HG03280 (cell line): ENCODE data around the gene SGIP1.
A peak's percentile ranks its signal among the peaks of the same experiment; 100 is the strongest.
"Not testable (repeated sequence)": the region's sequence is repeated elsewhere in the genome, so short reads cannot be mapped to it uniquely, and the experiment has no call there.

ENCODE experiments used
- ATAC-seq: cut with Tn5 transposase; IDR thresholded peaks from one replicate; pipeline ENCODE4 v1.9.1; 2021; ENCODE audit warnings: mild to moderate bottlenecking, moderate library complexity; ENCODE audit not compliant: unreplicated experiment

The SGIP1 gene

DNA sequence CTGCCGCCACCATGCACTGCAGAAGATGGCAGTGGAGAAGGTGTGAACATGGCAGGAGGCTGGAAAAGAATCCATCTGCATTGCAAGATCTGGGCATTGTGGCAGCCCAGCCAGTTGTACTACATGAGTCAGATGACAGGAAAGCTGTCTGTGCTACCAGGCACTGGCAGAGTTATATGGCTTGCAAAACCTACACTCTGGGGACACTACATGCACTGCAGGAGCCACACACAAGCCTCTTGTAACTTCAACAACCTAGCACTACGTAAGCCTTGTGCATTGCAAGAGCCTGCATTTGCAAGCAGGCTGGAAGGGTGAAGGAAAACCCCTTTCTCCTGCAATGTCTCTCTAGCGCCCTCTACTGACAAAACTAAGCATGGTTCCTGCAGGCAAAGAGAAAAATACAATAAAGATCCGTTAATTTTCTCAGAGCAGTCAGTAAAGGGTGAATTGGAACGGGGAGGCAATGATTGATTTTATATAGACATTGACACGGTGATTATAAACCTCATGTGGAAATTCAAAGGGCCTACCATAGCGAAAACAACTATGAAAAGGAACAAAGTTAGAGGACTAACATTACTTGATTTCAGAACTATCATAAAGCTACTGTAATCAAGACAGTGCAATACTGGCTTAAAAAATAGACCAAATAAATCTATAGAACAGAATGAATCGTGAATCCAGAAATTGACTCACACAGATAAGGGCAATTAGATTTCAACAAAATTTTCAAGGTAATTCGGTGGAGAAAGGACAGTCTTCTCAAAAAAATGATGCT, 192.1 kb downstream of the SGIP1 start:
- ATAC-seq = peak; percentile 83

DNA sequence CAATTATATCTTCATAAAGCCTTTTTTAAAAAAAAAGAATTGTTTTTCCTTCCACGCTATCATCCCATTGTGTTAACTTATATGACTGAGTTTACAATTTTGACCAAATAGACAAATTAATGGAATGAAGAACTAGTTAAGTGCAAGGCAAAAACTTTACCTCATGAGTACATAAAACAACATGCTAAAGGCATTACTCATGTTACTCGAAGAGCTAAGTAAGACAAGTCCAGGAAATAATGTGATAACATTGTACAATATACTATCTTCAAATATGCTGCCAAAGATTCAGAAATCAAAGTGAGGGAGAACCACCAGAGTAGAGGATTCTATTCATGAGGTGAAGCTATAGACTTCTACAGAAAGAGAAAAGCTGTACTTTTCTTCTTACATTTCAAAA, 194.1 kb downstream of the SGIP1 start:
- ATAC-seq = no peak

DNA sequence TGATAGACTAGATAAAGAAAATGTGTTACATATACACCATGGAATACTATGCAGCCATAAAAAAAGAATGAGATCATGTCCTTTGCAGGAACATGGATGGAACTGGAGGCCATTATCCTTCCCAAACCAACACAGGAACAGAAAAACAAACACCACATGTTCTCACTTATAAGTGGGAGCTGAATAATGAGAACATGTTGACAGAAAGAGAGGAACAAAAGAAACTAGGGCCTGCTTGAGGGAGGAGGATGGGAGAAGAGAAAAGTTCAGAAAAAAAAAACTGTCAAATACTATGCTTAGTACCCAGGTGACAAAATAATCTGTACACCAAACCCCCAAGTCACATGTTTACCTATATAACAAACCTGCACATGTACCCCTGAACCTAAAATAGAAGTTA, 194.8 kb downstream of the SGIP1 start:
- ATAC-seq = not testable (repeated sequence)

GRCh38 chr1:66729119-66729518, 195.2 kb downstream of the SGIP1 start:
- ATAC-seq = no peak

GRCh38 chr1:66729523-66729922, 195.6 kb downstream of the SGIP1 start:
- ATAC-seq = no peak

- ATAC-seq = no peak
These were observed 196.5 kb downstream of the SGIP1 start for GRCh38 chr1:66730462-66730861.

DNA sequence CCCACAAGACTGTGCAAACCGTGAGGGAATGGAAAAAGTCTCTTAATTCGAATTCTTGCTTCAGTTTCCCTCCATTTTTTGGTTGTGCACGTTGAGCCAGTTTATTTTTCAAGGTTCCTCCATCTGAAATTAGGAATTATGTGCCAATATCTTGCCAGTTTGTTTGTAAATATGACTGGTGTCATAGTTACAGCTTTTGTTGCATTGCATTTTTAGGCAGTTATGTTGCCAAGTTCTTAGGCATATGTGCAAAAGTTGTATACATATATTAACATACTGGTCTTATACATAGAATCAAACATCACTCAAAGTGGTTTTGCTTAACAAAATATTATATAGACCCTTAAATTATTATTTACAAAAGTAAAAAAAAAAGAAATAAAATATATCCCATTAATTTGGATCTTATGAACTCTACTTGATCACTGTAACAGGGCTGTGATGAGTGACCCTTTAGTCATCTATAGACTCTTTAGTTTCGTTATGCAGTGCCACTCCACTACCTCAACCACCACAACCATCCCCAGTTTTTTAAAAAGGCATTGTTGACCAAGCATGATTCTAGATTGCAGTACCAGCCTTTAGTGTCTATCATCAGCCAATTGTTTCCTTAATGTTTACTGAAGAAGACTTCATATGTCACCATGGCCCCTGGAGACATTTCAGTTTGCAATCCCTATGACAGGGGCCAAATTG, 197.4 kb downstream of the SGIP1 start:
- ATAC-seq = no peak

GRCh38 chr1:66732407-66733166, 198.6 kb downstream of the SGIP1 start:
- ATAC-seq = no peak

DNA sequence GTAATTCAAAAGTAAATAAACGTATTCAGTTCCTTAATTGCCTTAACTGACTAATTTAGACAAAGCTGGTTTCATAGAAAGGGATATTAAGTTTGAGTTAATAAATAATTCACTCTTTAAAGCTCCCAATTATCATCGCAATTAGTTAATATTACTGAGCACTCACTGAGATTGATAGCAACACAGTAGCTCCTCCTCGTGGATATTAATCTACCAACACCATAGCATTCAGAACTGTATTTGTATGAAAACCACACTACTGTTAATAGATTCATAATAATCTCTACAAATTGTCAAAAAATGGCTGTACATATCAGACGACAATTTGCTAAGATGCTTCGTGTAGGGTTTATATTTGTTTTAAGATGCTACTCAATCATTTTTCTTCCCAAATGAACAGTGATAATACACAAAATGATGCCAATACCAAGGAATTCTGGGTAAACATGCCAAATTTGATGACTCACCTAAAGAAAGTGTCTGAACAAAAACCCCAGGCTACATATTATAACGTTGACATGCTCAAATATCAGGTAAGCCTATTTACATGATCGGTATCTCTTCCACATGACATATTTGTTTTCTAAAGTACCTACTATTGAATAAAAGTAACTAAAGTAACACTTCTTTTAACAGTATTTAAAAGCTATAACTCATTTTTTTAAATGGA, 199.5 kb downstream of the SGIP1 start:
- no peak for ATAC-seq

GRCh38 chr1:66734531-66734930, 200.6 kb downstream of the SGIP1 start:
- ATAC-seq = not testable (repeated sequence)

GRCh38 chr1:66737836-66738235, 203.9 kb downstream of the SGIP1 start:
- ATAC-seq = no peak

- ATAC-seq = no peak
These were observed 205.6 kb downstream of the SGIP1 start for GRCh38 chr1:66739401-66740157.

- ATAC-seq = no peak
These were observed 211.5 kb downstream of the SGIP1 start for GRCh38 chr1:66745451-66745850.

GRCh38 chr1:66747501-66747900, 213.5 kb downstream of the SGIP1 start:
- no peak for ATAC-seq

DNA sequence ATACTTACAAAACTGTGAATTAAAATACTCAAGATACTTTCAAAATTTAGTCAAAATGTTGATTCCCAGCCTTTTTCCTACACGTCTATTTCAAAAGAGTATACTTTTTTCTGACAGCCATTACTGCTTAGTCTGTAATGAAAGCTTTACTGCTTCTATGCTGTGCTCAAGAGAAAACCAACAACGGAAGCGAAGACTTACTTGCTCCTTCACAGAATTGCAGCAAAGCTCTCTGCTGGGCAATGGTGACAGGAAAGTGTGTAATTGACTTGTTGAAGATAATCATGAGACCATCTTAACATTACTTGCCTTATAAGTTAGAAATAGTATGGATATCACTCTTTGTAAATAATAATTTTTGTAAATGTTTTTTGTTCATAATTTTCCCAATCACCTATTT, 216.6 kb downstream of the SGIP1 start:
- no peak for ATAC-seq

DNA sequence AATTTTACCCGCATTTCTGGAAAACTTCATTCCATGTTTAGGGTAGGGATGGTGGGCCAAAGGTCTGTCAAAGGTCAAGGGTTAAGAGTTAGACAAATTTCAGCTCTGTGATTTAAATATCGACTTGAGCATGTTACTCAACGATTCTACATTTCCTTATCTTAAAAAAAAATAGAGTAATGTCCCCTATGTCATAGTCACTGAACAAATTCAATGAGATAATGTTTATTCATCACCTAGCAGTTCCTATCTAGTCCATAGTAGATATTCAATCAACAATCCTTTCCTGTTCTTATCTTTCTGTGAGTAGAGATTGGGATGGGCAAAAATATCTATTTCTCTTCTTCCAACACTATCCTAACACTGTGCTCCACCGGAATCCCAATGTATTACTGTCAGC, 217.2 kb downstream of the SGIP1 start:
- ATAC-seq = no peak

DNA sequence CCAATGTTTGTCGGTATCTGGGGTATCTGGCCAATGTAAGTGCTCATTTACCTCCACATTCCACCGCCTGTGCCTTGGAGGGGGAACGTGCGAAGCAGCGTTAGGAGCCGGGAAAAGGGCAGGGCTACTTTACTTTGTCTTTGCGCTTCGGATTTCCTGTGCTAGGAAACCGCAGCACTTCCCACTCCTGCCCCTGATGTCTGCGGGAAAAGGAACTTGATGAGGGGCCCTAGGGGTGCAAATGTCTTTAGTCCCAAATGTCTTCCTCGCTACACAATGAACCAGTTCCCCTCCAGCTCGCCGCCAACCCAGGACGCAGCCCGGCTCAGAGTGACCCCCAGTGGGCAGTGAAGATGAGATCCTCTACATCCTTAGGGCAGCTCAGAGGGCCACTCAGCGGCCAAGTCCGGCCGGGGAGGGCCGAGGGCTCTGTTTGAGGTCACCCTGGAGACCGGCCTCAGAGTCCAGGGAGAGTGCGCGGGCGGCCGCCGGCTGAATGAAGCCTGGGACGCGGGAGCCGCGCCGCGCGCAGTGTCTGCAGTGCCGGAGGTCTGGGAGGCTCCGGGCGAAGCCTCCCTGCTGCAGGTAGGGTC, 218.1 kb downstream of the SGIP1 start, which contains the start of gene DYNLT5:
TSS of gene DYNLT5 (plus strand) at position 460 of the 593 bp plus-strand sequence. CDS start 2,200 bp downstream, outside the sequence.
- no peak for ATAC-seq

- no peak for ATAC-seq
These were observed 218.9 kb downstream of the SGIP1 start for GRCh38 chr1:66752671-66753371.

GRCh38 chr1:66757722-66758240, 223.8 kb downstream of the SGIP1 start:
- peak; percentile 32 for ATAC-seq
